Measurements from ENCODE around the gene FAM222A.

The FAM222A gene

DNA sequence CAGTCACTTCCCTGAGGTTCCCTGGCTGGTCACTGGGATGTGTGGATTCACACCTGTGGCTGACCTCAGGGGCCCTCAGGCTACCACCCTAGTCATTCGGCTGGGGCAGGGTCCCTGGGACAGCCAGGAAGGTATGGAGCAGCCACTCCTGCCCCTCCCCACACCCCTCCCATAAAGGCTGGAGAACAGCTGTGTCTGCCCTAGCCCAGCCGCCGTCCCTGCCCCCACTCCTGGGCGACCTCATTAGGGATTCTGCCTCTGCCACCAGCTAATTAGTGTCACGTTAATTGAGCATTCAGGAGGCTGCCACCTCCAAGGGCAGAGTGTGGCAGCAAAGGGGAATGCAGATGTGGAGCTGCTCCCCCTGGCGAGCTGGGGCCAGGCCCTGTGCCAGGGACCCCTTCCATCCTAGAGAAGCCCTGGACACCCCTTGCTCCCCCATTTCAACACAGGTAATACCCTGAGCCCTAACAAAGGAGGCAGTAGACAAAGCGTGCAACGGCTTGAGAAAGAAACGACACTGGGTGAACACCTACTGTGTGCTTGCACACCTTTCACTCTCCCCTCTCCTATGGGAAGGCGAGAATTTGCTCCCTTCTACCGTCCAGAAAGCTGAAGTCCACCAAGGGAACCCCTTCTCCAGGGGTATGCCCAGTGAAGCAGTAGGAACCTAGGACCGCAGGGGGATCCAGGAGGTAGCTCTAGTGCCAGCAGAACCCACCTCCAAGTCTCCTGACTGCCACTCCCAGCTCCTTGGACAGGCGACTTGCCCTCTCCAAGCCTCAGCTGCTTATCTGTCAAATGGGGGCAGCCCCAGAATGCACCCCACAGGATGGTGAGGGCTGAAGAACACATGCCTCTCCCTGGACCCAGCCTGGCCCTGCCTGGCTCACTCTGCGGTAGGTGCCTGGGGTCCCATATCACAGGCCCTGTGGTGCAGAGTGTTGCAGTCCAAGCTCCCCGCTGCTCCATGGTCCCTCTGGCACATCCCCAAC, 45.1 kb downstream of the FAM222A start:
- DNase-seq (ENCODE audit: low read depth in 2 of 2, low spot score in 1 of 2), result no peak

DNA sequence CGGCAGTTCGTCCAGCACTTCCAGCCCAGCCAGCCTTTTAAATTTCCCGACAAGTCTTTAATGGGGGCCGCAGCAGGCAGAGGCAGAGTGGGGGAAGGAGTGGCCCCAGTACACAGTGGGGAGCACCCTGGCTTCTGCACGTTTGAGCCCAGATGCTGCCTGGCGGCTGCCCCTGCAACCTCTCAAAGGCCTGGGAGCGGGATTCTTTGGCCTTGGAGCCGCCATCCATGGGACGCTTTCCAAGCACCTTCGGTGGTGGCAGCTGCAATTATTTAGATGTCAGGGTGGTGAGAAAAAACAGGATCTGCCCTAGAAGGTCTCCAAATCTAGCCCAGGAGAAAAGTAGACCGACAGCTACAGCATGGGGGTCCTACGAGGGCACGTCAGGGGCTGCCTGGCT, 46.0 kb downstream of the FAM222A start:
- no peak for DNase-seq (ENCODE audit: low read depth in 2 of 2, low spot score in 1 of 2)

DNA sequence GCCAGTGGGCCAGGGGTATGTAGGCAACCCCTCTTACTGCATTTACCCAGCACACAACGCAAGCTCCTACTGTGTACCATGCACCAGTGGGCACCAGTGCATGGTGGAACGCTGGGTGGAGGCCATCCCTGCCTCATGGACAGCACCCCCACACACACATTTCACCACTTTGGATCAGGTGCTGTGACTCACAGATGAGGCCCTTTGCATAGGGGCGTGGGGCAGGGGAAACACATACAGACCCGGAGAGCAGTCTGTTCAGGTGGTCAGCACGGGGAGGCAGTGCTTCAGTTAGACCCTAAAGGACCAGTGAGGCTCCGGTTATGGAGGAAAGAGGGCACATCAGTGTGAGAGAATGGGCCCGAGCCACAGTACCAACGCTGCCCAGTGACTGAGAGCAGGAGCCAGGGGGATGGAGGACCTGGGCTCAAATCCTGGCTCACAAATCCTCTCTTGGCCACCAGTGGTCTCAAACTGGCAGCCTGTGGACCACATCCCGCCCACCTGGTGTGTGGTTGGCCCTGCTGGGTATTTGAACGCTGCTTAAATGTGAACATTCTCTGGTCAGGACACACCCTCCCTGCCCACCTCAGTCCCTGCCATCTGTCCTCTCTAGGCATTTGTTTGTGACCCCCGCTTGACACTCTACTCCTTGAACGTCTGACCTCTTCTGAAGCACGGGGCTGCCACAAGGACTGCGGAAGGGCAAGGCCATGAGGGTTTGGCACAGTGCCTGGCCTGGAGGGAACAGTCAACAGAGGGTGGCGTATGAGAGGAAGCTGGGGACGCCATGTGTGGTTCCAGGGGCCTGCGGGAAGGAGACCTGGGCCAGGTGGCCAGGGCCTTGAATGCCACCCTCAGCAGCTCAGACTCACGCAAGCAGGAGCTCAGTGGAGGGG, 46.7 kb downstream of the FAM222A start:
- DNase-seq (ENCODE audit: low read depth in 2 of 2, low spot score in 1 of 2), result no peak

DNA sequence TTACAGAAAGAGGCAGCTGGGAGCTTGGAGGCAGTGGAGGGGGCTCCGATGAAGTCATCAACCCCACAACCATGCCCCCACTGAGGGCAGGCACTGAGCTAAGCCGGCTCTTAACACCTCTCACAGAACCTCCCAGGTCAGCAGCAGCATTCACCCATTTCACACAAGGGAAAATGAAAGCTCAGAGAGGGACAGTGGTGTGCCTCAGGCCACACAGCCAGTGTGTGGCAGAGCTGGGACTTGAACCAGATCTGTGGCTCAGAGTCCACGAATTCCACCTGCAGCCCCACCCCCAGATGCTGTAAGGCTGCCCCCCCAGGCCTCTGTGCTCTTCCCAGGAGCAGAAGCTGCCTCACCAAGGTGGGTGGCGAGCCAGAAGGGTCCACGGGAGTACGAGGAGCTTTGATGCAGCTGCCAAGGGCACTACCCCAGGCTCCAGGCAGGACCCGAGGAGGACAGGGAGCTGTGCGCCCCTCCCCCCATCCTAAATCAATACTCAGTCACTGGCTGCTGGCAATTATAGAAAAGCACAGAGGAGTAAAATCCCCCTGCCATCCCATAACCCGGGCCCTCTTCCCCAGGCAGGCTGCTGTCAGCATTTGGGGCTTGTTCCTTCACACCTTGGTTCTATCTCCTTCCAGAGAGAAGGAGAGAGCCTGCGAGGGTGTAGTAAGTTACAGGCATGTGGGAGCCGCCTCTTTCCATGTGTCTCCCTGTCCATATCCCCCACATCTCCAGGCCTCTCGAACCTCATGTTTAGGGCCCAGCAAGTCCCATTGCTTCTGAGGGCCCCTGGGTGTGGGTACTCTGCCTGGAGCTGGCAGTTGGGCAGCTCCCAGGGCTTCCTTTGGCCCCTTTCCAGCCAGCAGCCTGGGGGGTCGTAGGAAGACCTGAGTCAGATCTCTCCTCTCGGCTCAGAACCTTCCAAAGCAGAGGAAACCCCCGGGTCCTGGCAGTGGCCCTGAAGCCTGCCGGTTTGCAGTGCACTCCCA, 47.6 kb downstream of the FAM222A start:
- DNase-seq (ENCODE audit: low read depth in 2 of 2, low spot score in 1 of 2), result no peak

DNA sequence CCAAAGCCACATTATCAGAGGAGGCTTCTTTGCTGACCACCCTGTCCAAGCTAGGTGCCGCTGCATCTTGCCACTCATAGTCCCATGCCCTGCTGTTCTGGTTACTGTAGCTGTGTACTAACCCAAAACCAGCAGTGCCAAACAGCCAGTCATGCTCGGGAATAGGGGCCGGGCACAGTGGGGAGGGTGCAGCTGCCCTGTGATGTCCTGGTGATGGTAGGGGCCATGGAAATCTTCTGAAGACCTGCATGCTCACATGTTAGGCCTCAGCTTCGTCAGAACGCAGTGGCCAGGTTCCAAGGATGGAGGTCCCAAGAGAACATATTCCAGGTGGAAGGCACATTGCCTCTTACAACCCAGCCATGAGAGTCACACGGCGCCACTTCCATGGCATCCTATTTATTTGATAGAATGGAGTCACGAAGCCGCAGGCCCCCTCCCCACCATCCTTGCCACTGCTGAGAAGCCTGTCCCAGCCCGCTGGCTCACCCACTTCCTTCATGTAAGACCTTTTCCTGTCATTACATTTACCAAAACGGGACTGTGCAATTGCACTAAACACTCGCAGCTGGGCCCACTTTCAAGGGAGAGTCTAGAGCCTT, 48.5 kb downstream of the FAM222A start:
- DNase-seq (ENCODE audit: low read depth in 2 of 2, low spot score in 1 of 2), result no peak

- no peak for DNase-seq (ENCODE audit: low read depth in 2 of 2, low spot score in 1 of 2)
These were observed 49.1 kb downstream of the FAM222A start for GRCh38 chr12:109762673-109763191.

GRCh38 chr12:109763201-109763841, 49.7 kb downstream of the FAM222A start:
- DNase-seq (ENCODE audit: low read depth in 2 of 2, low spot score in 1 of 2), result no peak

DNA sequence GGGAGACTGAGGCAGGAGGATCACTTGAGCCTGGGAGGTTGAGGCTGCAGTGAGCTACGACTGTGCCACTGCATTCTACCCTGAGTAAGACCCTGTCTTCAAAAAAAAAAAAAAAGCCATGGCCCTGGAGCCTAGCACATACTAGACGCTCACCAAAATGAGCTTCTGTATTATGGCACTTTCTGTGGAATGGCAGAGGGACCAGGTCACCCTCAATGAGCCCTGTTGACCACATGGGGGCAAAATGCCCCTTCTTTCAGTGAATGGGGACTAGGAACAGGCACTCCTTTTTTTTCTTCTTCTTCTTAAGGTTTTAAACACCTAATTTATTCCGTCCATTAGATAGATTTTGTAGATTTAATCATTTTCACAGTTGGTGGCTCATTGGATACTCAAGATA, 50.5 kb downstream of the FAM222A start:
- DNase-seq (ENCODE audit: low read depth in 2 of 2, low spot score in 1 of 2), result no peak

- DNase-seq (ENCODE audit: low read depth in 2 of 2, low spot score in 1 of 2), result no peak
These were observed 51.3 kb downstream of the FAM222A start for GRCh38 chr12:109764776-109765445.

DNA sequence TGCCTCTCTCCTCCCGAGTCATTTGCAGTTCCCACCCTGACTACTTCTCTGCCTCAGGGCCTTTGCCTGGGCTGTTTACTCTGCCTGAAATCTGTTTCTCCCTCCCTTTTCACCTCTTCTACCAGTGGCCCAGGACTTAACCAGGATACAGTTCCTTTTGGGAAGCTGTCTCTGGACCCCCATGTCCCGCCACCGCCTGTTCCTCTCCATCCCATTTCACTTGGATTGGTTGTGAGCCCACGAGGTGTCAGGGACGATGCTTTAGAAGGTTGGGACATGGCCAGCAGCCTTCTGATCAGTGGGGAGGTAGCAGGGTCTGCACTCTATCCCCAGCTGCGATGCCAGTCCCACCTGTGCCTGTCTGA, 51.8 kb downstream of the FAM222A start:
- DNase-seq (ENCODE audit: low read depth in 2 of 2, low spot score in 1 of 2), result no peak

DNA sequence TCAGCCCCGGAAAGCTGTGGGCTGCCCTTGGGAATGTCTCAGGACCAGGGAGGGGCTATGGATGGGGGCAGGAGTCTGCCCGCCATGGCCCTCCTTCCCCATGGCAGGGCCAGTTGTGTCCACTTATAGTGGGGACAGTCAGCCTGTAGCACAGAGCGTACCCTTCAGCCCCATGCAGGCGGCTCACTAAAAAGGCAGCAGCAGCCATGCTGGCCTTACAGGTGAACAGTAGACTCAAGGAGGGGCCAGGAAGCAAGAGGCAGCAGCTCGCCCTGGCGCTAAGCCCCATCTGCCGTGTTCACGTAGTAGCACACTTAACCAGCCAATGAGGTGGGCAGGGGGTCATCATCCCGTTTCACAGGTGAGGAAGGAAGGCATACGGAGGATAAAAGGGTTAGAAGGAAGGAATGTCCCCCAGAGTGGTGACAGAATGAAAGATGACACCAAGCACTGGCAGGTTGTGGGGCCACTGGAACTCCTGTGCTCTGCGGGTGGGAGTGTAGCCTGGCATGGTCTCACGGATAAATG, 52.7 kb downstream of the FAM222A start:
- no peak for DNase-seq (ENCODE audit: low read depth in 2 of 2, low spot score in 1 of 2)

DNA sequence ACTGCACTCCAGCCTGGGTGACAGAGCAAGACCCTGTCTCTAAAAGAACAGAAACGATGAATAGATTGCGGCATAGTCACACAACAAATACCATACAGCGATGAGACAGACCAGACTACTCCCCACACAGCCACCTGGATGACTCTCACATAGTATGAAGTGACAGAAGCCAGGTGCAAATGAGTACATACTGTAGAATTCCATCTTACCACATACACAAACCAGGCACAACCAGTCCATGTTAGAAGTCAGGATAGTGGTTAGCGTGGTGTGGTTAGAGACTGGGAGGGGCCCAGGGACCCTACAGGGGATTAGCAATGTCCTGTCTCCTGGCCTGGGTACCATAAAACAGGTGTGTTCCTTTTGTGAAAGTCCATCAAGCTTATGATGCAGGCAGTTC, 53.8 kb downstream of the FAM222A start:
- DNase-seq (ENCODE audit: low read depth in 2 of 2, low spot score in 1 of 2), result no peak

GRCh38 chr12:109767991-109768900, 54.6 kb downstream of the FAM222A start:
- no peak for DNase-seq (ENCODE audit: low read depth in 2 of 2, low spot score in 1 of 2)

DNA sequence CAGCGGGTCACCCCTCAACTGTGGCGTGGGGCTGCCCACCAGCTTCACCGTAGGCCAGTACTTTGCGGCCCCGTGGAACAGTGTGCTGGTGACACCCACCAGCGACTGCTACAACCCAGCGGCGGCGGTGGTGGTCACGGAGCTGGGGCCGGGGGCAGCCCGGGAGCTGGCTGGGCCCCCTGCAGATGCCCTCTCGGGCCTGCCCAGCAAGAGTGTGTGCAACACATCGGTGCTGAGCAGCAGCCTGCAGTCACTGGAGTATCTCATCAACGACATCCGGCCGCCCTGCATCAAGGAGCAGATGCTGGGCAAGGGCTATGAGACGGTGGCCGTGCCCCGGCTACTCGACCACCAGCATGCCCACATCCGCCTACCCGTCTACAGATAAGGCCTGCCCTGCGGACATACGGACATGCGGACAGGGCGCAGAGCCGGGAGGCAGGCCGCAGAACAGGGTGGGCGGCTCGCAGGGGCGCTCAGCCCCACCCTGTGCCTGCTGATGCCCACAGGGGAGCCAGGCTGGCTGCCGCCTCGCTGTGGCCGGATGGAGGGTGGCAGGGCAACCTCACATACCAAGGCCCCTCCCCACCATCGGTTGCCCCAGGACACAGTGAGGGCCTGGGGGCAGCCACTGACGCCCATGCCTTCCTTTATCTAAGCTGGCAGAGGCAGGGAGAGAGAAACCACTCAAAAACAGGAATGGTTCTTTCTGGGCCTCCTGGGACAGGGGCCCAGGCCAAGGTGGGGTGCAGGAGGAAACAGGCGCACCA, 55.5 kb downstream of the FAM222A start:
- DNase-seq (ENCODE audit: low read depth in 2 of 2, low spot score in 1 of 2), result no peak

GRCh38 chr12:109770104-109770860, 56.7 kb downstream of the FAM222A start:
- DNase-seq (ENCODE audit: low read depth in 2 of 2, low spot score in 1 of 2), result no peak

Measured in stimulated activated CD8-positive, alpha-beta memory T cell treated with anti-CD3 and anti-CD28 coated beads, Interleukin-4, amount 100 ng/mL, for 1 hour (primary cell).